Measurements from ENCODE around the gene CRABP2.

CRABP2 gene

DNA sequence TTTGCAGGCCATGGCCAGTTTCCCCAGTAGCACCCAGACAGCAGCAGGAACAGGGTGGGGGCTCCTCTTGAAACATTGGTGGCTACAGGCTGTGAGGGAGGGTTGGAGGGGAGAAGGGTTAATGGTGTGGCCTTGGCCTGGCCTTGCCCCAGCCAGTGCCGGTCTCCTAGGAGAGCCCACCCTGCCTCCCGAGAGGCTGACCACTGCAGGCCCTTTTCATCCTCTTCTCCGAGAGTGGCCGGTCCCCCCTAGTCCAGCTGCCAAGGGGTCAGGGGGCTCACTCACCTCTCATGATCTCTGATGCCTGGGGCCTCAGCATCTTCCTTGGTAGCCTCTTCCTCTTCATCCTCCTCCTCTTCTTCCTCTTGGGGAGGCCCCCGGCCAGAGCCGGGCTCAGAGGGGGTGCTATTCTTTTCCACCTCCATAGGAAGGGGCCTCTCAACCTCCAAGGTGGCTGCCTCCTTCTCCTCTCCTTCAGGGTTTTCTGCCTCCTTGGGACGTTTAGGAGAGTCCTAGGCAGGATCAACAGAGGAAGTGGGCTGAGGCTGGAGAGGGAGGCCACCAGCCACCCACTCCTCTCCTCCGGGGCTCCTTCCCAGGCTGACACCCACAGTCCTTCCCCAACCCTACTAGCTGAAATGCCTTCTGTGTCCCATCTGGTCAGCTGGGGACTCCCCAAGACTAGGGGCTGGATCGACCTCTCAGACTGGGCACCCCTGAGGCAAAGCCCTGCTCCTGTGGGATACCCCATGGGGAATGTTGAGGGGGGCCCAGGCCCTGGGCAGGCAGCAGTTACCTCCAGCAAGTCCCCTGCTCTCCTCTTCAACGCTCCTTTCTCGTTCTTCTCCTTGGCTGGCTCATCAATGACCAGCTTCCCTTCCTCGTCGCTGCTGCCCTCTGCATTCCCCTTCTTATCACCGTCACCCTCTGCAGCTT lies 38.3 kb upstream of the CRABP2 start:
- H3K4me3 ChIP-seq, result no peak overlapping the region
- H3K27ac ChIP-seq, result peak overlapping the region in 10 of 21 experiments; percentile 11 to 100 (median 77)

- H3K4me3 ChIP-seq, result no peak overlapping the region
- H3K27ac ChIP-seq, result peak overlapping the region in 5 of 21 experiments; percentile 16 to 98 (median 80)
Observed at GRCh38 chr1:156742801-156743200, 37.4 kb upstream of the CRABP2 start.

- no peak overlapping the region for H3K4me3 ChIP-seq
- peak overlapping the region in 18 of 21 experiments; percentile 12 to 90 (median 85) for H3K27ac ChIP-seq
Observed at GRCh38 chr1:156742017-156742416, 36.6 kb upstream of the CRABP2 start.

DNA sequence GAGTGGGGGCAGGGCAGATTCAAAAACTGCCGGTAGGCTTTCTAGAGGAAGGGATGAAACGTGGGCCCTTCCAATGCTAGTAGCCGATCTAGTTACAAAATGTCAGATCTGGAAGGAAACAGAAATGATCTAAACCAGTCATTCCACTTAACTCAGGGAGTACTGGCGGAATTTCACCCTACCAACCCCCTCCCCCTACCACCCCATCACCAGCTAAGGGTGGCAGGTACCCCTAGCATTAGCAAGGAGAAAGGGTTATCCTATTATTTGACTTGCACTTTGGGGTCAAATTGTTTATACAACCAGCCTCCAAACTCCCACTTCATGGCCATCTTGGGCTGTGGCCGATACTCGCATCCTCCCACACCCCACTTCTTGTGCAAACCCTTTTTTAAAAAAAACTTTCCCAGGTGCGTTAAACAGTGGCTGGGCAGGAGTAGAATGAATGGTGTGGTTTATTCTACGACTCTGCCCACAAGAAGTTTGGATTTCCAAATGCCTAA lies 36.1 kb upstream of the CRABP2 start:
- peak overlapping the region; percentile 25 to 90 (median 85) for H3K27ac ChIP-seq
- peak overlapping the region in 3 of 7 experiments; percentile 8 to 77 (median 66) for H3K4me3 ChIP-seq

GRCh38 chr1:156740741-156741480 lies 35.5 kb upstream of the CRABP2 start, which contains the start of gene MRPL24:
Gene MRPL24 (minus strand): TSS chr1:156741088. CDS start chr1:156738704, 2,384 bp downstream.
- Histone ChIP-seq H3K27ac (peak within 1 kb of the TSS; percentile 25 to 91 (median 85)), H3K4me3 (peak within 1 kb of the TSS; percentile 44 to 77 (median 62))

GRCh38 chr1:156740237-156740740 lies 34.9 kb upstream of the CRABP2 start:
- peak overlapping the region; percentile 44 to 77 (median 62) for H3K4me3 ChIP-seq
- H3K27ac ChIP-seq, result peak overlapping the region; percentile 24 to 91 (median 83)

GRCh38 chr1:156738916-156739315 lies 33.5 kb upstream of the CRABP2 start:
- no peak overlapping the region for H3K4me3 ChIP-seq
- no peak overlapping the region for H3K27ac ChIP-seq

GRCh38 chr1:156738407-156738806 lies 33.0 kb upstream of the CRABP2 start:
- no peak overlapping the region for H3K27ac ChIP-seq
- no peak overlapping the region for H3K4me3 ChIP-seq

DNA sequence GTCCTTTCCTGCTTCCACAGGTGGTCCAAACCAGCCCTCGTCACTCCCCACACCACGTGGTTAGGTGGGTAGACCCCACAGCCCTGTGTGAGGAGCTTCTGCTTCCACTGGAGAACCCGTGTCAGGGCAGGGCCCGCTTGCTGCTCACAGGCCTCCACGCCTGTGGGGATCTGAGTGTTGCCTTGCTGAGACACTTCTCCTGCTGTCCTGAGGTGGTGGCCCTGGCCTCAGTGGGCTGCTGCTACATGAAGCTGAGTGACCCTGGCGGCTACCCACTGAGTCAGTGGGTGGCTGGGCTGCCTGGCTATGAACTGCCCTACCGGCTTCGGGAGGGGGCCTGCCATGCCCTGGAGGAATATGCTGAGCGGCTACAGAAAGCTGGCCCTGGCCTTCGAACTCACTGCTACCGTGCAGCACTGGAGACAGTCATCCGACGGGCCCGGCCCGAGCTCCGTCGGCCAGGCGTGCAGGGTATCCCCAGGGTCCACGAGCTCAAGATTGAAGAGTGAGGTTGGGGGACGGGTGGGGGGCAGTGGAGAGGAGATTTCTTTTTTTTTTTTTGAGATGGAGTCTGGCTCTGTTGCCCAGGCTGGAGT lies 28.7 kb upstream of the CRABP2 start:
- no peak overlapping the region for H3K27ac ChIP-seq

GRCh38 chr1:156728599-156729462 lies 23.4 kb upstream of the CRABP2 start, which contains the start of gene ISG20L2:
Gene ISG20L2 (minus strand): TSS chr1:156728766. CDS start chr1:156727652, 1,114 bp downstream.
- Histone ChIP-seq H3K4me3 (peak within 1 kb of the TSS; percentile 68 to 89 (median 80)), H3K27ac (peak within 1 kb of the TSS; percentile 64 to 98 (median 96))

More for the DNA sequence above, 28.7 kb upstream of the CRABP2 start:
- H3K4me3 ChIP-seq, result no peak overlapping the region

DNA sequence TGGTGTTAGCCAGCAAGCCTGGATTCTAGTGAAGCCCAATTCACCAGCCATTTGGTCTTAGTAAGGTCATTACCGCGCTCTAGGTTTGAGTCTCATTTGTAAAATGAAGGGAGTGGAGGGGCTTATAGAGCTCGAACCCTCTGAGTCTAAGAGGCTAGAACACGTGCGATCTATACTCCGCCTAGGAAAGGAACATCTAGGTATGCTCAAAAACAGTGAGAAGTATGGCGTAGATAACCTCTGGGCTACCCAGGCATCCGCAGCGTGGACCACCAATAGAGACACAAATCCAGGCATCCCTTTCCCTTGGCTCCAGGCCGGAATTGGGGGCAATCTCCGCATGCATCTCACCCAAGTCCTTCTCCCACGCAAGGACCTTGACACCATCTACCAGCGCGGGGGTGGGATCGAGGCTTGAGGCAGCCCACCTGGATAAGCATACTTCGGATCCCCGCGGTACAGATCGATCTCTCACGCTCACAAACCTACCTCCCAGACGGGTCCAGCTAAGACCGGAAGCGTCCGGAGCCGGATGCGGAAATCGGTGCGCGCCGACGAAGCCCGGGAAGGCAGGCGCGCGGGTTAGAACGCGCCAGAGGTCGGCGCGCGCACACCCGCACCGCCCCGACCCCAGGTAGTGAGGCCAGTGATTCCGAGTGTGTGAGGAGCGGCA lies 22.7 kb upstream of the CRABP2 start, which contains the start of gene METTL25B:
Gene METTL25B, plus strand, starts transcription at position 544 of the 673 bp plus-strand sequence. CDS start 636 bp downstream, outside the sequence.
- H3K27ac ChIP-seq, result peak within 1 kb of the TSS; percentile 64 to 98 (median 96)
- peak within 1 kb of the TSS; percentile 68 to 89 (median 80) for H3K4me3 ChIP-seq

DNA sequence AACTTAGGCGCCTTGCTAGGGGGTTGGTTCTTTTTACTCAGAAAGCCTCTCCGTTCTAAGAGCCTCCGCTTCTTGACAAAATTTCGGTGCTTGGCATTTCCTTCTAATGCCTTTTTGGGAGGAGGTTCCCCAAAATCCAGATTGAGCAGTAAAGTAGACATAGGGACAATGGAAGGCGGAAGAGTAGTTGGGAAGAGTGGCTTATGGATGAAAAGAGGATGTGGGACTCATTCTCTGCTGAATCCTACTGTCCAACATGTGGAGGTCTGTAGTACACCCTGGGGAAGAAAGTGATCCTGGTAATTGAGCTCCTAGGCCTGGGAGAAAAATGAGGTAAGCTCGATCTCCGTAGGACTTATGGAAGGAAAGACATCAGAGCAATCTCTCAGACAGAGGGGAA lies 22.1 kb upstream of the CRABP2 start:
- Histone ChIP-seq H3K27ac (peak overlapping the region in 18 of 21 experiments; percentile 93 to 98 (median 96)), H3K4me3 (peak overlapping the region; percentile 68 to 89 (median 80))

DNA sequence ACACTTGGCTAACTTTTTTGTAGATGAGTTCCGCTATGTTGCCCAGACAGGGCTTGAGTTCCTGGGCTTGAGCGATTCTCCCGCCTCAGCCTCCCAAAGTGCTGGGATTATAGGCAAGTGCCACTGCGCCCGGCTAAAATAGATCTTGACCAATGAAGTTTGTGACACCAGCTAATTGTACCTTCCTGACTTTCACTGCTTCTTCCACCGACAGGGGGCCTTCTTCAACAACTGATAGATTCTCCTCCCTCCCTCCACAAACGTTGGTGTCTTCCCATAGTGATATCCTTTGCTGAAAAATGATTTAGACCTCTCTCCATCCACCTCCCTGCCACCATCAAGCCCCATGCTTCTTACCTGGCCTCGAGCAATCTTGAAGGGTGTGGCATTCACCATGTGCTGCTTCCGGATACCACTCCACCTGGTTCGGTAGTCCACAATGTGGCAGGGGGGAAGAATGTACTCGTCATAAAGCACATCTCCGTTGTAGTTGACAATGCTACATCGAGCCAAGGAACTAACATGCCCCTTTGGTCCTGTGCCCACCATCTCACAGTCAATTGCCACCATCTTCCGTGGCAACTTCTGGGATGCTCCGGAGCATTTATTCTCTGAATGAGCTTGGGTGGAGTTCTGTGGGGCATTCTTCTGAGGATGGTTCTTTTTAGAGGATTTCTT lies 21.3 kb upstream of the CRABP2 start:
- H3K27ac ChIP-seq, result peak overlapping the region in 7 of 21 experiments; percentile 12 to 96 (median 17)
- peak overlapping the region; percentile 5 to 89 (median 70) for H3K4me3 ChIP-seq

GRCh38 chr1:156725683-156726280 lies 20.4 kb upstream of the CRABP2 start:
- peak overlapping the region; percentile 5 to 89 (median 68) for H3K4me3 ChIP-seq
- peak overlapping the region in 7 of 21 experiments; percentile 12 to 95 (median 28) for H3K27ac ChIP-seq

GRCh38 chr1:156721535-156721934 lies 16.2 kb upstream of the CRABP2 start:
- Histone ChIP-seq H3K27ac (no peak overlapping the region), H3K4me3 (no peak overlapping the region)

- H3K4me3 ChIP-seq, result no peak overlapping the region
Observed at GRCh38 chr1:156721131-156721530, 15.7 kb upstream of the CRABP2 start.

DNA sequence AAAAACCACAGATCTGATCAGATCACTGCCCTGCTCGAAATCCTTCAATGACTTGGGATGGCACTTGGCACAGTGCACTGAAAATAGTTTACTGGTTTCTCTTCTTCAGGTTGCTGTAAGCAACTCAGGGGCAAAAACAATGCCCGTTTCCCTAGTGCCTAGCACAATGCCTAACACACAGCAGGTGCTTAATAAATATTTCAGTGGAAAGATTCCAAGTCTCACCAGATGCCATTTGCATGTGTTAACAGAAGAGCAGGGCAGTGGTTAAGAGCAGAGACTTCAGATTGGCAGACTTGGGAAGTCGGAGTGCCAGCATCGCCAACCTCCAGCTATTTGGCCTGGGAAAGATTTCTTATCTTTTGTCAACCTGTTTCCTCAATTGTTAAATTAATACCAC lies 12.0 kb upstream of the CRABP2 start:
- no peak overlapping the region for H3K27ac ChIP-seq
- H3K4me3 ChIP-seq, result no peak overlapping the region

More at GRCh38 chr1:156721131-156721530, 15.7 kb upstream of the CRABP2 start:
- no peak overlapping the region for H3K27ac ChIP-seq

Measured in skin epidermis (tissue), 12 donors.